ENCODE measurements around the gene BCLAF1. TPM values are rescaled to one million over a fixed set of nuclear protein-coding genes. Genes with fewer than 3 reads are reported as not detected.

The BCLAF1 gene
- total and polyA plus RNA-seq, 9 of the 15 experiments (the other 6 are each of a cell fraction or from before 2014, with no cell fraction given) = 65.4 to 286 (median 165) TPM

GRCh38 chr6:136333824-136334464, 44.3 kb upstream of the BCLAF1 start (continued):
- TF ChIP-seq ZBTB40 (IDR thresholded peaks at IDR 0.05) (no peak), ZBTB40 (CRISPR knock-in tag; IDR thresholded peaks at IDR 0.05) (no peak; the same call in 1 of the 2 replicates), RCOR1 (IDR thresholded peaks at IDR 0.05; ENCODE audit: borderline replicate concordance in 1 of 2, low read depth in 2 of 2, low read length in 2 of 2) (0 out of 4 replicates have a peak, but pooled peaks of 1 of the 2 experiments have one; percentile 3), FOXO4 (CRISPR knock-in tag; IDR thresholded peaks at IDR 0.05) (no peak), ETV6 (IDR thresholded peaks at IDR 0.05; ENCODE audit: borderline replicate concordance in 1 of 2, low read depth in 2 of 2, low read length in 1 of 2) (no peak), ETV6 (CRISPR knock-in tag; IDR thresholded peaks at IDR 0.05; ENCODE audit: borderline replicate concordance) (no peak), DIDO1 (tag; IDR thresholded peaks at IDR 0.05; ENCODE audit: low read depth) (0 out of 2 replicates have a peak, but pooled peaks have one; percentile 51), EP400 (IDR thresholded peaks at IDR 0.05) (0 out of 2 replicates have a peak, but pooled peaks have one; percentile 31), DDX20 (tag; IDR thresholded peaks at IDR 0.05; ENCODE audit: low read depth) (no peak), KLF10 (CRISPR knock-in tag; IDR thresholded peaks at IDR 0.05) (no peak), ZSCAN32 (CRISPR knock-in tag; IDR thresholded peaks at IDR 0.05) (peak; percentile 67; the same call in 1 of the 2 replicates), POLR2H (tag; IDR thresholded peaks at IDR 0.05; ENCODE audit: low read depth) (peak; percentile 32; the same call in 1 of the 2 replicates), ZNF584 (CRISPR knock-in tag; IDR thresholded peaks at IDR 0.05; ENCODE audit: low read depth) (peak; percentile 92; the same call in 1 of the 2 replicates), BACH1 (tag; IDR thresholded peaks at IDR 0.05) (0 out of 2 replicates have a peak, but pooled peaks have one; percentile 10), NCOA1 (IDR thresholded peaks at IDR 0.05; ENCODE audit: low read depth) (no peak), NFRKB (IDR thresholded peaks at IDR 0.05; ENCODE audit: low read depth) (peak; percentile 52; the same call in 1 of the 2 replicates), OTX1 (CRISPR knock-in tag; IDR thresholded peaks at IDR 0.05) (0 out of 2 replicates have a peak, but pooled peaks have one; percentile 32), ZNF143 (CRISPR knock-in tag; IDR thresholded peaks at IDR 0.05) (no peak)
